GM21717 (cell line): ENCODE results near the gene PAX9.

Experiments used
- ATAC-seq: cut with Tn5 transposase; IDR thresholded peaks from one replicate; pipeline ENCODE4 v1.9.1; 2021; ENCODE audit warnings: mild to moderate bottlenecking, moderate library complexity; ENCODE audit not compliant: unreplicated experiment

Gene PAX9

DNA sequence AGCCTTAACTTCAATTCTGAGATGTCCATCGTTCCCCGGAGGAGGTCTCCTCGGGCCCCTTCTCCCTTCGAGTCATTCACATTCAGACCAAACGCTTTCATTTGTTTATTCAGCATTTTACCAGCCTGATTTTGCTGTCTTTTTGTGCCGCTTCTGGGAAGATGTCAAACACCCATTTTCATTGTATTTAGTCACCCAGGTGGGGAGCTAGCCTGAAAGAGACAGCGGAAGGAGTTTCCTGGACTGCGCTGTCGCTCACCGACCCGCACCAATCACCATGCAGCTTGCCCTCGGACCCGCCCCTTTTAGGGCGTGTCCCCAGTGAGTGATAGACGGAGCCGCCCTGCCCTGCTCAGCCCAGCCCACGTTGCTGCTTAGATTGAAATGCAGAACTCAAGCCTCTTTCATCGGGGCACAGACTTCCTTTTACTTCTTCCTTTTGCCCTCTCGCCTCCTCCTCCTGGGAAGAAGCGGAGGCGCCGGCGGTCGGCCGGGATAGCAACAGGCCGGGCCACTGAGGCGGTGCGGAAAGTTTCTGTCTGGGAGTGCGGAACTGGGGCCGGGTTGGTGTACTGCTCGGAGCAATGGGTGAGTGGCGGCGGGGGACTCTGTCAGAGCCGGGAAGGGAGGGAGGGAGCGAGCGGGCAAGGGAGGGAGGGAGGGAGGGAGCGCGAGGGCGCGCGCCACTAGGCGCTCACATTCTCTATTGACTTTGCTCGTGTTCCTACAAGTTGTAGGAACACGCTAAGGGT, at the start of gene PAX9:
Gene PAX9, plus strand, starts transcription at position 355 of the 752 bp plus-strand sequence. Its CDS starts 230 bp downstream, at position 585.
- ATAC-seq = peak; percentile 76

DNA sequence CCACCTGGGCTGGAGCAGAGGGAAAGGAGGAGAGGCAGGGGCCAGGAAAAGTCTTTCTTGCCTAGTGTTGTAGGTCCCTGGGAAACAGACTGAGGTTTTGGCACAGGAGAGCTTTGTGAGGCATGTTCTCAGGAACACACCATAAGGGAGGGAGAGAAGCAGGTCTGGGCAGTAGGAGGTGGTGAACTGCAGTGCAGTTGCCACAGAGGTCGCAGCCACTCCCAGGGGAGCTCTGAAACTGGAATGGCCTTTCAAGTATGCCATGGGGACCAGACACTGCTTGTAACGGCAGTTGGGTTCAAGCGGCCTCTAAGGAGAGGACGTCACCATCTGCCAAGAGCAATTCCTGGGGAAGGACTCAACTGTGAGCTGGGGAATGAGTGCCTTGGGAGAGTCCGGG, 43.8 kb upstream of the PAX9 start:
- ATAC-seq = no peak

DNA sequence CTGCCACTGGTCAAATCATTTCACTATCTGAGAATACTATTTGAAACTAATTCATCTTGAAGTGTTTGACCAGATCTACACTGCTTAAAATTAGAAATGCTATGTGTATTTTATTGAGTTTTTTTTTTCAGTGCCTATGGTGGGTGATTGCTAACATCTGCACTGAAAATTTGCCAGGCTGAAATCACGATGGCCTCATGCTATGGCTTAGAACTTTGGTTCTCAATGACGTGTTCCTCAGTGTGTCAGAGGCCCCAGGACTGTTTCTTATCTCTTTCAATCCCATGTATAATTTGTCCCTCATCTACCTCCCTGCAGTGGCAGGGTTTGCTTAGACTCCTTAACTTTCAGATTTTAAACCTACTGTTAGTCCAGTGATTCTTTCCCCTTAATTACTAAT, 43.0 kb upstream of the PAX9 start:
- ATAC-seq = no peak

DNA sequence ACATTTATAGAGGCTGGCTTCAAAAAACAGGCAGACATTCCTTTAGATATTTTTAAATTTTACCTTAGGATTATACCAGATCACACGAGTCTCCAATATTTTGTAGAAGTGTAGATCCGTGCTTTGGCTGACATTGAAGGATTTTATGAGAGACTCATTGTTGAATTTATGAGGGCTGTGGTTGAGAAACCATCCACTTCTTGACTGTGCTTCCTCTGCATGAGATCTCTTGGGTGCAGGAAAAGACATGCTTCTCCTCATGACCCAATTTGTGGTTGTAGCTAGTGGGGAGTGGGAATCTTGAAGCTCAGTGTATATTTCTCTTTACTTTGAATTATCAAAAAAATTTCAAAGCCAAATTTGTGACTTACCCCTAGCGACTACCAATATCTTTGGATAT, 42.5 kb upstream of the PAX9 start:
- no peak for ATAC-seq

DNA sequence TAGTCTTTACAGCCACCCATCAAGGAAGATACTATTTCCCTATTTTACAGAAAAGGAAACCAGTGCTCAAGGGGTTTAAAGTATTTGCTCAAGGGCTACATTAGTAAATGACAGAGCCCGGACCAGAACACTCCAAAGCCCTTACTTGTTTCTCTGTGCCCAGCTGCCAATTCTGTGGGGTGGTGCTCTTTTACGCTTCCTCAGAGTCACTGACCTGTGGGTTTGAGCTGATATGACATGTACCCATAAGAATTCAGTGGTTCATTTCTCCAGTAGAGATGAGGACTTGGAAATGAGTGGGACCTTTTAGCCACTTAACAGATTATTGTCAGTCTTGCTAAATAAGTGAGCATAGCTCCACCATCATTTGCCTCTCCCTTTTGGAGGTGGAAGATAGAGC, 41.8 kb upstream of the PAX9 start:
- no peak for ATAC-seq

DNA sequence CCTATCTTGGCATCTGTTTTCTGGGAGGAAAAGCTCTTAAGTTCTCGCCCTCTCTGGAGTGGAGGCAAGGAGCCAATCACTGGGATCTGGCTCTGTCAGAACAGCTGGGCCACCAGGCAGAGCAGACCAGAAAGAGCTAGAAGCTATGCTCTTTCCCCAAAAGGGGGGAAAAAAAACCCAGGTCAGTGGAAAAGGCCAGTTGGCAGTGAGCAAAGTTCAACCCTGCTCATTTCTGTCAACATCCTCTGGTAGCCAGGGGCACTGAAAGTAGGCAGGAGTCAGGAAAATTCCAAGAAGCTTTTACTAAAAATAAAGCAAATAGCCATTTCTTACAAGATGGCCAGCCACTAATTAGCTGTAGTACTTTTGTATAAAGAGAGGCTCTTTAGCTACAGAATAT, 36.6 kb upstream of the PAX9 start:
- no peak for ATAC-seq

DNA sequence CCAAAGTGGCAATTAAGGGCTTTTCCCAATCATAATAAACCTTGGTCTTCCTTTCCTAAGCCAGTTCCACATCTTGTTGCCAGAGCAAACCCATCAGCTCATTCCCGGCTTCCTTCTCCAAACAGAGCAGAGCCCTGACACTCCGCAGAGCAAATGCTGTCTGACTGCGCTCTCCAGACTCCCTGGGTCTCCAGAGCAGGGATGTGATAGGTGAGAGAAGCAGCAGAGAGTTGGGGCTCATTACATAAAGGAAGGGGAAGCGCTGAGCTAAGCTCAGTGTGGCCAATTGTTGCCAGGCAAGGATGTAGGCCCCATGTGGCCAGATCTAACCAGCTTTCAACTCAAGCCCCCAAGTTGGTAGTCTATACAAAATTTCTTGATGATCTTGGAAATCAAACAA, 36.2 kb upstream of the PAX9 start:
- ATAC-seq = no peak

DNA sequence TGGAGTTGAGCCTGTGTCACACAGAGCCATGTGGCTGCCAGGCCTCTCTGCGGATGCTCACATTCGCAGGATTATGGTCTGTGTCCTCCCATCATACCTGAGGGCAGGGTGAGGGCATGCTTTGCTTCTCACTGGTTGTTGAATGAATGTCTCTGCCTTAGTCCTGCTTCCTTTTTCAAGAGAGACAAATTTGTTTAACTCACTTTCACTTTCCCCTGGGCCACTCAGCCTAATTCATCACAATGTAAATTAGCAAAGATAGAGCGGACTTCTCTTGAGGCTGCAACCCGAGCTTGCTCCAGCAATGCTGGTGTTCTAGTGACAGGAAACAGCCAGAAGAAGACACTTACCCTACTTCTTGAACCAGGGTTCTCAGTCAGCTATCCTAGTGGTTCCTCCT, 35.5 kb upstream of the PAX9 start:
- no peak for ATAC-seq

DNA sequence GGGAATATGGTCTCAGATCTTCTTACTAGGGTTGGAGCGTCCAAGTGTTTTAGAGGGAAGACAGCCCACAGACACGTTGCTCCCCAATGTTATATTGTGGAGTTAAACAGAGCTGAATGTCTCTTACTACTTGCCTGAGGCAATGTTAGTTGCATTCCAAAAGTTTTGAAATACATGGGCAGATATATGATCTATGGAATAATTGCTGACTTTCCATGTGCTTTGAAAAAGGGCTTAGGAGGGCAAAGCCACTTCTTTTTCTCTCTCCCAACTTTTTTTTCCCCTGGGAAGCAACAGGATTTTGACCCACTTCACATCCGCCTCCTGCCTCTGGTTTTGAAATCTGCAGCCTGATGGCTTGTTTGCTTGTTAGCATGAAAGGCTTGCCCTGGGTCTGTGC, 33.7 kb upstream of the PAX9 start:
- no peak for ATAC-seq

DNA sequence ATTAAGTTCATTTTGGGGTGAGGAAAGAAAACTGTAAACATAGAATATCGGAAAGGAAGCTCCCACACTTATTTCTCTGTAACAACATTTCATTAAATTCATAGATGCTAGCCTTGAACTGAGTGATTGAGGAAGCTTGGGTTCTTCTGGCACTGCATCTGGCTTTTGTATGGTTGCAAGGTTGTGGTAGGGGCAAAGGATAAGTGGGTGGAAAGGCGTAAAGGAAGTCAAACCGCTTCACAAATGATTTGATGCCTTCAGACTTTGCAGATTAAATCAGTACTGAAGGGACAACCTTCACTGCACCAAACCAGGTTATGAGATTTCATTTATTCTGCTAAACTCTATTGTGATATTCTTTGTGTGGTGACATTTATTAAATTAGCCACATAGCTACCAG, 28.1 kb upstream of the PAX9 start:
- no peak for ATAC-seq

DNA sequence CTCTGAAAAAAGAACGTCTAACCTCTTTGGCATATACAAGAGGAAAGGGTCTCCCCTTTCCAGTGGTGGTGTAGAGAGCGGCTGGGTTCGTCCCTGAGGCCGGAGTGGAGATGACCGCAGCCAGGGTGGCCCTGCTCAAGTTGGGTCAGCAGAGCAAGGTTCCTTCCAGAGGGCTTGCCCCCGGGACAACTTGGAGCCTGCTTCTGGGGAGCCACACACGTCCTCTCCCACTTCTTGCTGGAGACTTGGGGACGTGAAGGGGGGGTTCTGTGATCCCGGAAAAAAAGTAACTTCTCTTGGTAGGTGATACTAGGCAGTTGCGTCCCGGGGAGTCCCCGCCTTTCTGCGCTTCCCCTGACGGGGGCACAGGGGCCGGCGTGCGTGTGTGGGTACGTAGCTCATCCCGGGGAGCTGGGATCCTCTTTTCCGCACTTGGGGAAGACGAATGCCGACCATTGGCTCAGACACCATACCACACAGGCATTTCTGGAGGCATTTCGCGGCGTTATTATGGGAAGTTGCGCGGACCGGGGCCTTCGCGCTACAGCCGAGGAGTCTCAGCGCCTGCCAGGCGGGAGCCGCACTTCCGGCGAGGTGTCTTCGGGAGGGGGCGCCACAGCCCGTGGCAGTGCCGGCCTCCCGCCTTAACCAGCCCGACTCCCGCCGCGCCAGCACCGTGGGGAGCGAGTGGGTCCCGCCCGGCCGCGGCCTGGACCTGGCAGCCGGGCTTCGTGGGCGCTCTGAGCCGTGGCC, 14.8 kb upstream of the PAX9 start:
- ATAC-seq = no peak

DNA sequence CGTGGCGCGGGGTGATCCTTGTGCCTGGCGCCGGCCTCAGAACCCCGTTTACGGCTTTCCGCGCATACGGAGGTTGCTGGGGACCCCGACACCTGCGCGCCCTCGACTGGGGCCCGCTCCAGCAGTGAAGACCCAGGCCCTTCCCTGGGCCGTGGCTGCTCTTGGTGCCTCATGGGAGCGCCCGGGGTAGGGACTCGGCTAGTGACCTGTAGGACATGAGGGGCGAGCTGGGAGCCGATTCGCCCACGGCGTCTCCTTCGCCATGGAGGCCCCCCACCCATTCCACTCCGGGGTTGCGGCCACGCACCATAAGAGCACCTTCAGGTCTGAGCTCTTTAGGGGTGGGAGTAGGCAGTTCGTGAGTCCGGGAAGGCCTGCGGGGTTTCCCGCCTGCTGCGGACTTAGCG, 14.2 kb upstream of the PAX9 start:
- ATAC-seq = no peak

DNA sequence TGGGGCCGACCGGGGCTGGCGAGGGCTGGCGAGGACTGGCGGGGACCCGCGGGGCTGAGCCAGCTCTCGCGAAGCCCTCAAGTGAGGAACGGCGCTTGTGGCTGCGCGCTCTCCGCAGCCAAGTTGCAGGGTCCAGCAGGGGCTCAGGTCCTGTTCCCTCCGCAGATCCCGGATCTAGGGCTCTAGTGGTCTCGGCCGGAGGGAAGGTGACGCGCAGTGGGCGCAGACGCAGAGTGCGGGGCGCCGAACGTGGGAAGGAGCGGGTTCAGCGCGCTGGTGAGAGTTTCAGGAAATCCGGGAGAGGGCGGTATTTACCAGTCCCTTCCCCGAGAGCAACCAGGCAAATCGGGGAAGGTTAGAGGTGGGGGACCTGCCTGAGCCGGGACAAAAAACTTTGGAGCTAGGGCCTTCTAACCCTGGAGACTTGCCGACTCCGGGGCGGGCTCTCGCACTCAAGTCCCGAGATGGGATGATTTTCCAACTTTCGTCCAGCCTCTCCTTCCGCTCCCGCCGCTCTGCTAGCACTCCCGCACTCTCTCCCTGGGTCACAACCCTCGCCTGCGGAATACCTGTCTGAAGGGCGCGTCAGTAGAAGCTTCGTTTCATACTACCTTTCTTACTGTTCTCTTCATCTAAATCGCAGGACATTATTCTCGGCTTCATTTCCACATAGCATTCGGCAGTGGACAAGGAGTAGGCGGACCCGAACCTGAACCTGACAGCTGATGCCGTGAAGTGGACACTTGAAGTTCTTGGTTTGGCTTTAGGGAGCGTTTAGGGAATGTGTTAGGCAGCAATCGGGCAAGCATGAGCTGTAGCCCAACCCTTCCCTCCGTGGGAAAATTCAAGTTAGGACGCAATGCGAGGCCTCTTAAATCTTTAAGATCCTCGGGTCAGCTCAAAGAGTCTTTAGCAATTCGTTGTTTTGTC, 13.6 kb upstream of the PAX9 start:
- no peak for ATAC-seq

DNA sequence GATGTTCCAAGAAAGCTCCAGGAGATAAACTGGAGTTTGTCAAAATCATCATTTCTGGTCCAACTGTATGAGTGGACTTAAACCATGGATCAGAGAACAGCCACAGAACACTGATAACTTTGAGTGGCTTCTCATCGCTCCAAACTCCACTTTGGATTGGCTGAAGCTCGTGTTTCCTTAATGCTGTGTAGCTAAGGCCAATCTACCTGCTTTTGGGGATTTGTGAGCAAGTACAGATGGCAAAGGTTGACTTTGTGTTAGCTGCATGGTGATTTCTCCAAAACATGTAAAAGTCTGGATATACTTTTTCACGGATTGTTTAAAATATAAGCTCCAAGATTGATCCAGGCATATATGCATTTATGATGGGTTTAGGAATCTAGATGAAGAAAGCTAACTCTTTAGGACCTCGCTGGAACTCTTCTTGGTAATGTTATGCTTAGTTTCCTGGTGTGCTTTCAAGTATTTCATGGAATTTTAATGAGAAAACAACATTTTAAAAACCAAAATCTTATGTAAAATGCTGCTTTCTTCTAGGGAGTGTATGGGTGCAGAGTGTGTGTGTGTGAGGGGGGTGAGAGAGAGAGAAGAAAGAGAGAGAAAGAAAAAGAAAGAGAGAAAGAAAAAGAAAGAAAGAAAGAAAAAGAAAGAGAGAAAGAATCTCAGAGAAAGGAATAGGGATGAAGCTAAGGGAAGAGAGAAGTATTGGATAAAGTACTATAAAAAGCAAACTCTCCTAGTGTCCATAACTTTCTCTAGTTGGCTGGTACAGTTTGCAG, 11.6 kb upstream of the PAX9 start:
- no peak for ATAC-seq

DNA sequence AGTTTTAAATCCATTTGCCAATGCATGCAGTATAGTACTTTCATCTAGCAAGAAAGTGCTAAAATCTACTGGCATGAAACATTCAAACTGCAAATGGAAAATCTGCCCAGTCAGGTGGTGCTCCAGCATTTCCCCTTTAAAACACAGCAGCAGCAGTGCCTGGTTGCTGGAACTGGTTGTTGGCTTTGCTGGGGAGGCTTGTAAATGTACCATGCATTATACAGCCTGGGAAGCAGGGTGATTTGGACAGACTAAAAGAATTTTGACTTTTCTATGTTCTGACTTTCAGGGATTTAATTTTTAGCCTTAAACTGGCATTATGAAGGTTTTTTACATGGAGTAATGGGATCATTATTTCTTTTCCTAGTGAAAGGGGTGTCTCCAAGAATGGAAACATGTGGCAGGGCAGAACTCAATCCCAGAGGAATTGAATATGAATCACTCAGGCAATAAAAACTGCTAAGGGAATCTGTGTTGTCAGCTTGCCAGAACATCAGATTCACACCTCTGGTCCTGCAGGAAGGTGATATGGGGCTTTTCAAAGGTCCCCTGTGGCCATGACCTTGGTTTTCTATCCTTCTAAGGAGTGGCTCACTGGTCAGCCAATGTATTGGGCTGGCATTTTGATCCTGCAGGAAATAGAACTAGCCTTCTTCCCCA, 9.0 kb upstream of the PAX9 start:
- no peak for ATAC-seq

DNA sequence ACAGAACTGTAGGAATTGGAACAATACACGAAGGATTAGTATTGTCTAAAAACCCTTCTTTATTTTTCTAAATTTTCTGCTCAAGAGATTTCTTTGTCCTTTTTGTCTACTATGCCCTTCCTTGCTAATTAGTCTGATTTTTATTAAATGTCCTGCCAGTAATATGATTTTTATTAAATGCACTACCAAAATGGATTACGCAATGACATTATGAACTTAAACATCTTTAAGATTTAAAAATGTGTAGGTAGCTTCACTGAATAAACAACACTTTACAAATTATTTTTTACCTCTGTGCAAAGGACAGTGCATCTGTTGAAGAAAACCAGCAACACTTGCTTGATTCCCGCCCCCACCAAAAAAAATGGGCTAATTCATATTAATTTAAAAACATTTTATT, 8.2 kb upstream of the PAX9 start:
- ATAC-seq = no peak

DNA sequence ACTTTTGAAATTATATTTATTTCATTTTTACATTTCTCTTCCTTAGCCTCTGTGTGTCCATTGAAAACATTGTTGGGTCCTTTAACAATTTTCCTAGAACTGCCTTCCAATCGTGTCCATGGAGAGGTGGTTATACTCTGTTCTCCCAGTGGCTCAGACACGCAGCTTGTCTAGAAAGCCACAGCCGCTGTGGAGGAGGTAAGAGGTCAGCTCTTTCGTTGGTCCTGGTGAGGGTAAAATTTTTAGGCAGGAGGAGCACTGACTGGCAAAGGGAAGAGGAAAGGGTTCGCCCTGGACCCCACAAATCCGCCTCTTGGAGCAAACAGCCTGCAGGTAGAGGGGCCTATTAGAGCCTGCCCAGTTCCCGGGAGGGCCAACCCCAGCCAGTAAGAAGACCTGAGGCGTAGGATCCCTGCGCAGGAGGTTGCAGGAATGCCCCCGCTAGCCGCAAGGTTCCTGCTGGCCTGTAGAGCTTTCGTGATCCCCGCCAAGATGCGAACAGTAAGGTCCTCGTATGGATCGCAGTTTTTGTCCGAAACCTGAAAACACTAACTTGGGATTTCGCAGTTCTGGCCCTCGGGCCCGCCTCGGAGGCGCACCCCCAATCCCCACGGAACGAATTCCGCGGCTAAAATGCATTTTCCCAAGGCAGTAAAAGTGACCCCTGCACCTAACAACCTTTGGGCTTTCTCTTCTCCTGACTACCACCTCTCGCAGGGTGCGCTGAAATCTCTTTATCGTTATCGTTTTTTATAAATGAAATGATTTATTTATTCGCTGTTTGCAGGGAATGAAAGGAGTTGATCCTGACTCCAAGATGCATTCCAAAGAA, 7.5 kb upstream of the PAX9 start:
- ATAC-seq = no peak

DNA sequence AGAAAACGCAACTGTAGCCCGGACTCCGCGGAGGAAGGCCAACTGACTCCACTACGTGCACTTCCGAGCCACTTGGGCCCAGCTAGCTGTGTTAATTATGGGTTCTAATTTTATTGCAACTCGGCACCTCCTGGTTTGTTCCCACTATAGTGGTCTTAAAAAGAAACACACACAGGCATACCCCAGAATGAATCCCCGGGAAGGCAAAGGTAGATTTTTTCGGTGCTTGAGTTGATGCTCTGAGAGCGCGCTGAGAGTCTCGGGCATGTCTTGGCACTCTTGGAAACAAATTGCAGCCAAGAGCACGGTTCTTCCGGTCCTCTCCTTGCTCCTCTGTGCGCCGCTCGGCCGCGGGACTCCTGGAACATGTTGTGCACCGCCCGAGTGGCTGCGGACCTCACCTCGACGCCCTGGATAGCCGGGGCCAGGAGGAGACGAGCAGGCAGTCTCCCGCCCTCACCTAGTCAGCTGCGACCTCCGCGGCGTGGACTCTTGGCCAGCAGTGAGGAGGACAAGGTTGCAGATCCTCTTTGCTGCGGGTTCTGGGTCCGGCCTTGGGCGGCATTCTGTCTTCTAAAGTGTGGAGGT, 6.8 kb upstream of the PAX9 start:
- ATAC-seq = no peak

DNA sequence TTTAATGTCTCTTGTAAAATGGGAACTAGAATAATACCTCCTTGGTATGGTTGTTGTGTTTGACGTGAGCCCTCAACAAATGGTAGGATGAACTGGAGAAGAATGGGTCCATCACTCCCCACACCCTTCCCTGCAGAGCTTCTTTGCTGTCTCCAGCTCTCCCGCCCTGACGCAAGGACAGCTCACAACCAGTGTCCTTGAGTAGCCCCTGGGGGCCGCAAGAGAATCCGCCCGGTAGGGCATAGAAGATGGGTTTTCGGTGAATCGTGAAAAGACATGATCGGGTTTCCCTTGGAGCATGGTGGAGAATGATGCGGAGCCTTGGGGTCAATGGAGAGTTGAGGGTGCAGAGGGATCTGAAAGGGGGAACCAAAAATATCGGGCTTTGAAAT, 6.1 kb upstream of the PAX9 start:
- ATAC-seq = no peak
